ENCODE results near the gene MFN2.

DNA sequence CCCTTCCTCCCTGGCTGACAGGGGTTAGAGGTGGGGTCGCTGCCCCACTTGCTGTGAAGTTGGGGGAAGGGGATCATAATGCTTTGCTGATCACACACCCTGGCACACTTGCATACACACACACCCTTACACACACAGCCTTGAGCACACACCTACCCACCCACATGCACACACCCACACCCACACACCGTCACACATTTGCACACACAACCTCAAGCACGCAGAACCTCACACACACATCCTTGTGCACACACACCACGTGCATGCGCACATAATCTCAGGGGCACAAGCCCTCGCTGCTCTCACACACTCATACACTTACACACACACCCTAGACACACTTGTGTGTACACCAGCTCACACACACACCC lies 66.5 kb downstream of the MFN2 start:
- no peak for TF ChIP-seq POLR2A (IDR thresholded peaks at IDR 0.05)
- TF ChIP-seq, protein P1, sequence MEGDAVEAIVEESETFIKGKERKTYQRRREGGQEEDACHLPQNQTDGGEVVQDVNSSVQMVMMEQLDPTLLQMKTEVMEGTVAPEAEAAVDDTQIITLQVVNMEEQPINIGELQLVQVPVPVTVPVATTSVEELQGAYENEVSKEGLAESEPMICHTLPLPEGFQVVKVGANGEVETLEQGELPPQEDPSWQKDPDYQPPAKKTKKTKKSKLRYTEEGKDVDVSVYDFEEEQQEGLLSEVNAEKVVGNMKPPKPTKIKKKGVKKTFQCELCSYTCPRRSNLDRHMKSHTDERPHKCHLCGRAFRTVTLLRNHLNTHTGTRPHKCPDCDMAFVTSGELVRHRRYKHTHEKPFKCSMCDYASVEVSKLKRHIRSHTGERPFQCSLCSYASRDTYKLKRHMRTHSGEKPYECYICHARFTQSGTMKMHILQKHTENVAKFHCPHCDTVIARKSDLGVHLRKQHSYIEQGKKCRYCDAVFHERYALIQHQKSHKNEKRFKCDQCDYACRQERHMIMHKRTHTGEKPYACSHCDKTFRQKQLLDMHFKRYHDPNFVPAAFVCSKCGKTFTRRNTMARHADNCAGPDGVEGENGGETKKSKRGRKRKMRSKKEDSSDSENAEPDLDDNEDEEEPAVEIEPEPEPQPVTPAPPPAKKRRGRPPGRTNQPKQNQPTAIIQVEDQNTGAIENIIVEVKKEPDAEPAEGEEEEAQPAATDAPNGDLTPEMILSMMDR (IDR thresholded peaks at IDR 0.05) = no peak
